ENCODE measurements around the gene CRPPA. TPM values are rescaled to one million over a fixed set of nuclear protein-coding genes. Genes with fewer than 3 reads are reported as not detected.

CRPPA gene
- total and polyA plus RNA-seq, 10 of the 15 experiments (the other 5 are each of a cell fraction or from before 2014, with no cell fraction given) = not detected

GRCh38 chr7:16403475-16403874, 17.9 kb downstream of the CRPPA start (continued):
- no peak for TF ChIP-seq E4F1 (IDR thresholded peaks at IDR 0.05; ENCODE audit: borderline replicate concordance, partially characterized antibody)
- no peak for TF ChIP-seq TCF3 (IDR thresholded peaks at IDR 0.05; ENCODE audit: borderline replicate concordance, insufficient read depth, low read depth, low read length)
- TF ChIP-seq MXI1 (IDR thresholded peaks at IDR 0.05; ENCODE audit: low read depth, low read length) = no peak
- no peak for TF ChIP-seq NFIC (IDR thresholded peaks at IDR 0.05; ENCODE audit: low read depth, low read length)
- no peak for TF ChIP-seq PAX8 (IDR thresholded peaks at IDR 0.05)
- no peak for TF ChIP-seq DPF2 (IDR thresholded peaks at IDR 0.05)
- no peak for TF ChIP-seq MEF2B (IDR thresholded peaks at IDR 0.05; ENCODE audit: partially characterized antibody, poor library complexity, severe bottlenecking)
- TF ChIP-seq FOXK2 (IDR thresholded peaks at IDR 0.05) = no peak
- no peak for TF ChIP-seq ZBTB33 (IDR thresholded peaks at IDR 0.05)

GRCh38 chr7:16402940-16403339, 18.4 kb downstream of the CRPPA start:
- Histone ChIP-seq H3K9ac (ENCODE audit: control insufficient read depth, insufficient read depth, low read length) (no peak overlapping the region), H3K9me3 (replicated peaks; ENCODE audit: control insufficient read depth, insufficient read depth, low read length) (peaks cover 21% of the 10 kb centered on the region), H3K4me3 (no peak overlapping the region), H3K36me3 (ENCODE audit: control insufficient read depth in 2 of 2, insufficient read depth in 2 of 2, low read length in 1 of 2) (no peaks in the 10 kb centered on the region), H3K79me2 (ENCODE audit: control insufficient read depth, insufficient read depth, low read length) (no peaks in the 10 kb centered on the region), H3K27ac (ENCODE audit: control insufficient read depth, insufficient read depth) (no peak overlapping the region), H3K4me2 (ENCODE audit: control insufficient read depth, insufficient read depth) (no peak overlapping the region), H2AFZ (ENCODE audit: control insufficient read depth, low read depth, low read length) (no peak overlapping the region), H3K27me3 (replicated peaks in 1 of 2; ENCODE audit: control insufficient read depth in 2 of 2, insufficient read depth in 2 of 2, low read length in 1 of 2) (no peaks in the 10 kb centered on the region), H4K20me1 (ENCODE audit: control insufficient read depth, insufficient read depth) (no peaks in the 10 kb centered on the region), H3K4me1 (ENCODE audit: control insufficient read depth, insufficient read depth, low read length) (no peaks in the 10 kb centered on the region)
- no TSS peak for BruUV-seq (replicated peaks)
- intact Hi-C loops (cut with micrococcal nuclease; ENCODE audit: unreplicated experiment) (no loop called here), in situ Hi-C loops (cut with MboI) (no loop called here)
- RAD21 ChIA-PET (ENCODE audit: unreplicated experiment) = no interaction called here
- no peak for FAIRE-seq
- CTCF ChIA-PET = no interaction called here
- 0% methylated on average over 1 of the region's 1 CpG for WGBS (ENCODE audit: insufficient coverage, insufficient replicate concordance, low lambda C conversion rate, missing lambda C conversion rate)
- DNase-seq (ENCODE audit: low read depth, low spot score) = no peak
- POLR2A ChIA-PET = no interaction called here
- ATAC-seq = no peak
- SMC1A ChIA-PET (ENCODE audit: uncharacterized antibody, unreplicated experiment) = no interaction called here
- no peak for TF ChIP-seq RB1 (IDR thresholded peaks at IDR 0.05; ENCODE audit: borderline replicate concordance)
- TF ChIP-seq CREB1 (IDR thresholded peaks at IDR 0.05; ENCODE audit: low read depth) = no peak
- TF ChIP-seq MXI1 (IDR thresholded peaks at IDR 0.05; ENCODE audit: low read depth, low read length) = no peak
- TF ChIP-seq IKZF2 (IDR thresholded peaks at IDR 0.05) = no peak
- TF ChIP-seq RELB (IDR thresholded peaks at IDR 0.05; ENCODE audit: low read depth) = no peak
- no peak for TF ChIP-seq ZNF622 (IDR thresholded peaks at IDR 0.05)
- TF ChIP-seq SIX5 (IDR thresholded peaks at IDR 0.05; ENCODE audit: low read depth, low read length, severe bottlenecking) = no peak
- TF ChIP-seq POLR2AphosphoS5 (IDR thresholded peaks at IDR 0.05; ENCODE audit: low read length) = no peak
- TF ChIP-seq KLF5 (IDR thresholded peaks at IDR 0.05; ENCODE audit: partially characterized antibody) = no peak
- TF ChIP-seq YBX1 (IDR thresholded peaks at IDR 0.05) = no peak
